Muscle of back (tissue), 11 donors: Measurements from ENCODE around the gene FBXL20. TPM values are rescaled to one million over a fixed set of nuclear protein-coding genes. Genes with fewer than 3 reads are reported as not detected.

Source experiments
- DNase-seq, 3 donors: peaks; one replicate each; pipeline versions ENCODE4 v3.0.0 to v3.0.0-alpha.2; 2013
- polyA plus RNA-seq, 10 donors: library from polyadenylated mRNA; unstranded; fragments of 120-200 nt; gene quantifications; one replicate each; pipeline ENCODE4 v1.2.1, GENCODE V29; 2013; ENCODE audit not compliant: insufficient read length in 10 of 10

Gene FBXL20
- polyA plus RNA-seq, 10 donors = 5.1 to 8.1 (median 6.6) TPM

DNA sequence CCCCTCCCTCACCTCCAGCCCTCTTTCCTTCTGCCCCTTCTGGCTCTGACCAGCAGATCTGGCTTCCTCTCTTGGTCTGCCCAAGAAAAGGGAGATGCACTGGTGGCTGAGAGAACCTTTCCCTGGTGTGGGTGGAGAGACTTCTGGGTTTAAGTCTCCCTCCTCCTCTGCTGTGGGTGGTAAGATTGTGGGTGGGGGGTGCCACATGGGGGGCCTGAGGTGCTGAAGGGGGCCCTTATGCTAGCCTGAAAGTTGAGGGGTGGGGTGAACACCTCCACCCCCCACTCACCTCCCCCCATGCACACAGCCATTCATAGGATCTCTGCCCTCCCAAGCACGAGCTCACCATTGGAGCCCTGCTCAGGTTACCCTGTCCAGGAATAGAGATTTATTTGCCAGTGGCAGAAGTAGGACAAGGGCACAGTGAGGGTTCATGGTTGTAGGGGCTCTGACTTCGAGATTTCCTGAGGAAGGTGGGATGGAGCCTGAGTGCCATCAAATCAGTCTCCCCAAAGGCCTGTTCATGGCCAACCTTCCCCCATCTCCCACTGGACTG, 174.0 kb downstream of the FBXL20 start:
- no peak for DNase-seq

DNA sequence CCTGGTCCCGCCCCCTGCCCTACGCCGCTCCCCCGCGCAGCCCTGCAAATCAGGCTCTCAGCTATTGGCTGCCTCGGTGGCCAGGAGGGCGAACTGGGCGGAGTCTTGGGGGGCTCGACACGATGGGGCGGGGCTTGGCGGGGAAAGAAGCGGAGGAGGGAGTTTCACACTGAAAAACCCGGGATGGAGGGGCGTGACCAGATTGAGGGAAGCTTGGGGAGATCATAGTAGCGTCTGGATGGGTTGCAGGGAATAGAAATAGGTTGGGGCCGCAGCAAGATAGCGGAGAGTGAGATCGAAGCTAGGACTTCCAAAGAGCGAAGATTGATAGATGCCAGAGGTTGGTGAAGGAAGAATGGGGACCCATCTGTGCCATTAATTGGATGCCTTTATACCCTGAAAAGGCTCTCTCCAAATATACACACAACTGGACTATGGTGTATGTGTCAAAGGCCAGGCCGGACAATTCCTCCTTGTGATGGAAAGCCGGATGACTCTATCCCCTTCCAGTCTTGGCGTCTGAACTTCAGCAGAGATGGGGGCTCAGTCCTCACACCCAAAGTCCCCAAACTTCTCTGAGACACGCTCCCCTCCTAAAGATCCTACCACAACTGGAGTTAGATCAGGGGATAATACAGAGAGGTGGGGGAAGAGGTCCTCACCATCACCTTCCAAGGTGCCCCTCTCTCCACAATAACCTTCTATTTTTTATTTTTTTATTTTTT, 175.3 kb downstream of the FBXL20 start:
- peak; percentile 39 to 89 (median 75) for DNase-seq

DNA sequence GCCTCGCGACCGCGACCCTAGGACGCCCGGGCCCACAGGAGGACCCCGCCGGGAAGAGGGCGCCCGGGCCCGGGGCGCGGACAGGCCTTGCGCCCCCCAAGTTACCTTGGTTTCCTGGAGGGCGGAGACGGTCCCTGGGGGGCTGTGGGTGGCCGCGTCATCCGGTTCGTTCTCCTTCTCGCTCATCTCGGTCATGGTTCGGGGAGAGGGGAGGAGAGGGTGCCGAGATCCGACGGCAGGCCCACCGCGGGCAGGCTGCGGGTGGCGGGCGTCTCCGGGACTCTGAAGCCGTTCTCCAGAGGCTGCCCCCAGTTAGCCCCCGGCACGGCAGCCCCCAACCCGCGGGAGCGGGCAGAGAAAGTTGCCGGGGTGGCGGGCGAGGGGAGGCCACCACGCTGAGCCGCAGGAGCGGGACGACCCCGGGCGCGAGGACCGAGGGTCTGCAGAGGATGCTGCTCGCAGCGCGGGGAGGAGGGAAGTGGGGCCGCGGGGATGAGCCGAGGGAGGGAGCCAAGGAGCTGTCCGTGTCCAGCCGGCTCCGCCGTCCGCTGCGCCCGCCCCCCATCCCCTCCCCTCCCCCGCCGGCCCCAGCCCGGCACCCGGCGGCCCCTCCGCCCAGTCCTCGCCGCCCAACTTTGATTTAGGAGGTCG, 176.0 kb downstream of the FBXL20 start, which contains the start of gene STAC2:
STAC2 (minus strand) TSS at position 638 of the 651 bp plus-strand sequence; CDS start at position 195, 443 bp downstream.
- no peak for DNase-seq

GRCh38 chr17:39224778-39225307, 176.6 kb downstream of the FBXL20 start:
- peak in 1 of 3 donors; percentile 51 for DNase-seq

- DNase-seq = no peak
Observed at GRCh38 chr17:39223907-39224777, 177.3 kb downstream of the FBXL20 start.

- no peak for DNase-seq
Observed at GRCh38 chr17:39222866-39223834, 178.3 kb downstream of the FBXL20 start.

DNA sequence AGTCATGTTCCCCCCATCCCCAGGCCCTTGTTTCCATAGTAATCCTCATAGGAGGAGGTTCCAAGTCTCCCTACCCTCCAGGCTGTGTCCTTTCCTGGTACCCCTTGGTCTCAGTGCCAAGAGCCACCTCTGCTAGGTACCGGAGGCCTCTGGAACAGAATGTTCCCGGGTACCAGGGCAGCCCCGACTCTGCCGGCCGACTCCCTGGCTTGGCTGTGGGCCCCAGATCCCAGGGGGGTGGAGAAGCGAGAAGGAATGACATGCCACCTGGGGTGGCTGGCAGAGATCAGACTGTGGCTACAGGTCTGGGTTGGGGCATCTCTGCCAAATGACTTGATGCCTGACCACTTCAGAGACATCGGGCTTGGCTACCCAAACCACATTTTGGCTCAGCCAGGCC, 179.3 kb downstream of the FBXL20 start:
- no peak for DNase-seq

DNA sequence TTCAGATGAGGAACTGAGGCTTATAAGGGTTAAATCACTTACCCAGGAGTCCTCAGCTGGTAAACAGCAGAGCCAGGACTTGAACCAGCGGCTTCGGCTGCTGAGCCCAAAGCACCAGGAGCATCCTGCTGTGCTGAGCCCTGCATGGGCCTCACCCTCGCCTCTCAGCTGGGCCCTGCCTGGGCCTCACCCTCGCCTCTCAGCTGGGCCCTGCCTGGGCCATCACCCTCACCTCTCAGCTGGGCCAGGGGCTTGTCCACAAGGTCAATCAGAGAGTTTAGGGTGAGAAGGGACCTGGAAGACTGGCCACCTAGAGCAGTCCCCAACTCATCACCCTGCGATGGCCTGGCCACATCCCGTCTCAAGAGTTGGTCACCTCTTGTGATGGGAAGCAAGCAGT, 179.9 kb downstream of the FBXL20 start:
- DNase-seq = no peak

GRCh38 chr17:39219647-39220154, 181.7 kb downstream of the FBXL20 start:
- no peak for DNase-seq

DNA sequence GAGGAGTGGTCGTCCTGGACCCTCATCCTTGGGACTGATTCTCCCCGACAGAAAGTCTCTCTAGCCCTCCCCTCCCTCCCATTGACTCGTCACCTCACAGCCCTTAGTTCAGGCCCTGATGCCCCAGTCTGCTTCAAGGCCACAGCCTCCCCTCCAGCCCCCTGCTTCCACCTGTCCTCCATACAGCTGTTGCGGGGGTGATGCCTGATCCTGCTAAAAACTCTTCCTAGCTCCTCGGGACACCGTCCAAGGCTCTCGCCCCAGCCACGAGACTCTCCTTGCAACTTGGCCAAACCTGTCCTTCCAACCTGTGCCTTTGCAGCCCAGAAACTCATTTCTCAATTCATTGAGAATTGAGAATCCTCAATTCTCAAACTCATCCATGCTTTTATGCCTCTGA, 182.5 kb downstream of the FBXL20 start:
- DNase-seq = no peak

DNA sequence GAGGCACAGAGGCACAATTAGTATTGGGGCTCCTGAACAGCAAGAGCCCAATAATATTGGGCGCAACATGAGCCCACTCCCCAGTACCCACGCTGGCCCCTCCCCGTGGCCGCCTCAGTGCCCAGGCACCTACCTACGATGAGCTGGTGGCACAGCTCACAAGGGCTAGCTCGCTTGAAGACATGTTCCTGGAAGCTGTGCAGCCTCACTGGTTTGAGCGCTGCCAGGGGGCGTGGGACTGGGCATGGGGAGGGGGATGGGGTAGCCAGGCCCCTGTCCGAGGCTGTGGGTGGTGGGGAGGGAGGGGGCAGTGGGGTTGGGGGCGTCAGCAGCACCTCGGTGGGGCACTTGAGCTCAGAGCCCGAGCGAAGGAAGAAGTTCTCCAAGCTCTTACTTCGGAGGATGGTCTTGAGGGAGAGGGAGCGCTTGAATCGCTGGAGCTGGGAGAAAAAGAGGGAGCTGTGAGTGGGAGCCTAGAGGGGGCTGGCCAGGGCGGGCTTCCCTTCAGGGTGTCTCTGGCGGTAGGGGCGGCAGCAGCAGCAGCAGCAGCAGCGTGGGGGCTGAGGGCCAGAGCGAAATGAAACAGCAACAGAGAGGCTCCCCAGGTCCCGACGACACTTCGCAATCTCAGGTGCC, 183.6 kb downstream of the FBXL20 start:
- DNase-seq = no peak

DNA sequence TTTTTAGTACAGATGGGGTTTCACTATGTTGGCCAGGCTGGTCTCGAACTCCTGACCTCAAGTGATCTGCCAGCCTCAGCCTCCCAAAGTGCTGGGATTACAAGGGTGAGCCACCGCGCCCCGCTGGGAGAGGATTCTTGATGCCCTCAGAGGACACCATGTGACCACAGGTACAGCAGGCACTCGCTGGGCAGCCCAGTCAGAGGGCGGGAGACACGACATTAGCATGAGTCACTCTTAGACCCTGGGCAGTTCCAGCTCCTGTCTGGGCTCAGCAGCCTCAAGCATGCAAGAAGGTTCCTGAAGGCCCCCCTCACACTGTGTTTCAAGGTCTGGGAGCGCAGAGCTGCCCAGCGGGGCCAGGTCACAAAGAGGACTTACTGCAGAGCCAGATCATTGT, 187.6 kb downstream of the FBXL20 start:
- DNase-seq = no peak

GRCh38 chr17:39212841-39213480, 188.5 kb downstream of the FBXL20 start:
- no peak for DNase-seq

DNA sequence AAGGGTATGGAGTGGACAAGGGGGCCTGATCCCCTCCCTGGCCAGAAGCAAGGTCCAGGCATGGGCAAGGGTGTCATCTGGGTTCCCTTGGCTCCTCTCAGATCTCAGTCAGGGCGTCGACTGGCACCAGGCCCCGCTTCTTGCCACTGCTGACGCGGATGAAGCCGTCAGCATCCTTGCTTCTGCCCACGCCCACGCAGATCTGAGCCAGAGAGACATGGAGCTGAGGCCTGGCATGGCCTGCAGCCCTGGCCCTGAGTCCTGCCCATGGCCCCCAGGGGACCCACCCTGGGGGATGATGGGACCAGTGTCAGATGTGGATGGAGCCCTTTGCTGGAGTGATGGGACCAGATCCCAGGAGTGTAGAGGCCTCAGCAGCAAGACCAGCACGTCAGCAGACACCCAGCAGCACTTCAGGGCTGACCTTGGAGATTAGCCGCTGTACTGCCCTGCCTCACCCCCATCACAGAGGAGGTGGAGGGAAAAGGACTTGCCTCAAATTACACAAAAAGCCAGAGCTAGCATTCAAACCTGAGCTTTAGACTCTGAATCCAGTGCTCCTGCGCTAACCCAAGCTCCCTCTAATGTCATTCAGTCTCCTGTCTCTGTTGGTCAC, 189.1 kb downstream of the FBXL20 start:
- no peak for DNase-seq

- DNase-seq = no peak
Observed at GRCh38 chr17:39210093-39210434, 191.4 kb downstream of the FBXL20 start.

DNA sequence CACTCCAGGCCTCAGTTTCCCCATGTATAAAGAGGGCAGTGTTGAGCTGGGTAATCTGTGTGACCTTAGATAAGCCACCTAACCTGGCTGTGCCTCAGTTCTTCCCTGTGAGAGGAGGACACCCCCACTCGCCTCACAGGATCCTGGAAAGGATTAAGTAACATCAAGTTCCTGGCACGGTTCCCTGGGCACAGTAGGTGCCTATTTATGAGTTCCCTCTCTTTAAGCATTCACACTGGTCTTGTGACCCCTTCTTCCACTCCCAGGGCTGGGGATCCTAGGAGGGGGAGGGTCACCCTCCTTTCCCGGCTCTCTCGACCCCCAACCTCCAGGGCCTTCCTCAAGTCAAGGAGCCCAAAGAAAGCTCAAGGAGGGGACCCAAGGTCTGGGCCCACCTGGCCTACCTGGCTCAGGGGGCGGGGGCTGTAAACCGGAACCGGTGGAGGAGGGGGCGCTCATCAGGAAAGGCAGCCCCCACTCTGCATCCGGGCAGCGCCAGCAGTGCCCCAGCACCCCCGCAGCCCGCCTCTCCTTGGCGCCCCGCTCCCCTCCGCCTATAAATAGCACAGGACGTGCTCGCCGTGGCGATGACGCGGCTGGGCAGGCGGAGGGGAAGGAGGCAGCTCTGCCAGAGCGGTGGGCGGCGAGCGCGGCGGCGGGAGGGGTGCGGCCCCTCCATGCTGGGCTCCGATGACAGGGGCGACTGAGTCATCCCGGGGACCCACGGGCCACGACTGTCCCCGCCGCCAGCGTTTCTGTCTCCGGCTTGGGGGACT, 191.9 kb downstream of the FBXL20 start:
- peak in 2 of 3 donors; percentile 60 to 81 for DNase-seq

GRCh38 chr17:39208893-39209292, 192.5 kb downstream of the FBXL20 start:
- no peak for DNase-seq

GRCh38 chr17:39208136-39208535, 193.3 kb downstream of the FBXL20 start:
- no peak for DNase-seq
